H1 (cell line): Measurements from ENCODE around the gene MIDN. TPM values are rescaled to one million over a fixed set of nuclear protein-coding genes. Genes with fewer than 3 reads are reported as not detected.

Experiments
- CTCF ChIA-PET: fragments of 300-600 bp; sonication (Branson Sonifier 250); formaldehyde crosslinking; loops from one replicate; lab custom pipeline; 2021; ENCODE audit not compliant: partially characterized antibody; lab: Charles Lee
- POLR2A ChIA-PET: fragments of 300-600 bp; sonication (Branson Sonifier 250); formaldehyde crosslinking; loops from one replicate; lab custom pipeline; 2021; ENCODE audit warnings: inconsistent platforms; ENCODE audit not compliant: partially characterized antibody; lab: Charles Lee
- DNase-seq, 2 experiments: peaks; one replicate each; pipeline versions ENCODE4 v3.0.0 to v3.0.0-alpha.2; 2010 to 2022; ENCODE audit warnings: low spot score in 2 of 2, low read depth in 1 of 2, mixed read lengths in 1 of 2
- FAIRE-seq: peaks from 2 replicates; lab custom pipeline; 2011; peaks lifted over from hg19 to GRCh38; lab: Jason Lieb, UNC
- H2AFZ ChIP-seq: 2 replicates; pipeline ENCODE4 v1.8.1; 2012; ENCODE audit warnings: low read length, inconsistent platforms
- H2AK5ac ChIP-seq: 2 replicates; pipeline ENCODE4 v1.6.1; 2013; ENCODE audit warnings: low read depth, low read length
- H2BK120ac ChIP-seq: replicated peaks from 2 replicates; pipeline ENCODE3; 2013; ENCODE audit warnings: low read depth, low read length, inconsistent platforms
- H2BK12ac ChIP-seq: 2 replicates; pipeline ENCODE4 v1.6.1; 2013; ENCODE audit warnings: low read depth, low read length
- H2BK15ac ChIP-seq: 2 replicates; pipeline ENCODE4 v1.6.1; 2013; ENCODE audit warnings: low read length
- H2BK20ac ChIP-seq: 2 replicates; pipeline ENCODE4 v1.6.1; 2013; ENCODE audit warnings: low read length
- H2BK5ac ChIP-seq: 2 replicates; pipeline ENCODE4 v1.6.1; 2013; ENCODE audit warnings: low read depth, low read length
- H3K14ac ChIP-seq: 2 replicates; pipeline ENCODE4 v1.6.1; 2013; ENCODE audit warnings: inconsistent platforms; ENCODE audit not compliant: insufficient read length
- H3K18ac ChIP-seq: 2 replicates; pipeline ENCODE4 v1.6.1; 2013; ENCODE audit warnings: low read length; ENCODE audit errors: extremely low read depth
- H3K23ac ChIP-seq: 2 replicates; pipeline ENCODE4 v1.6.1; 2013; ENCODE audit warnings: inconsistent platforms; ENCODE audit not compliant: insufficient read length
- H3K23me2 ChIP-seq: 2 replicates; pipeline ENCODE4 v1.6.1; 2013; ENCODE audit warnings: low read depth, low read length
- H3K27ac ChIP-seq: 2 replicates; pipeline ENCODE4 v1.6.1; 2011; ENCODE audit warnings: low read depth, low read length, inconsistent platforms
- H3K27me3 ChIP-seq, 4 experiments: replicated peaks in 1 of 4; 1 replicate in 1 of 4; 2 replicates in 3 of 4; pipeline versions ENCODE4 v1.6.1 to v1.8.1; 2011 to 2013; ENCODE audit warnings: low read length in 3 of 4, mild to moderate bottlenecking in 3 of 4, inconsistent platforms in 2 of 4, mixed read lengths in 2 of 4, moderate library complexity in 1 of 4; ENCODE audit not compliant: control insufficient read depth in 3 of 4, insufficient read depth in 3 of 4; ENCODE audit errors: extremely low read depth in 1 of 4
- H3K36me3 ChIP-seq, 4 experiments: 2 replicates each; pipeline versions ENCODE4 v1.6.1 to v1.8.1; 2011 to 2013; ENCODE audit warnings: mild to moderate bottlenecking in 4 of 4, low read length in 3 of 4, moderate library complexity in 2 of 4, control low read depth in 1 of 4, inconsistent platforms in 1 of 4; ENCODE audit not compliant: insufficient read depth in 4 of 4, control insufficient read depth in 2 of 4
- H3K4ac ChIP-seq: replicated peaks from 2 replicates; pipeline ENCODE3; 2013; ENCODE audit warnings: low read length, low read depth, mixed read lengths, inconsistent platforms; ENCODE audit not compliant: insufficient read length
- H3K4me1 ChIP-seq, 4 experiments: replicated peaks in 1 of 4; 1 replicate in 1 of 4; 2 replicates in 3 of 4; pipeline versions ENCODE4 v1.6.1 to v1.8.1; 2011 to 2013; ENCODE audit warnings: low read length in 3 of 4, inconsistent platforms in 2 of 4, mixed read lengths in 1 of 4; ENCODE audit not compliant: insufficient read depth in 4 of 4, control insufficient read depth in 3 of 4
- H3K4me2 ChIP-seq, 2 experiments: 2 replicates each; pipeline versions ENCODE4 v1.6.1 to v1.8.1; 2011 to 2013; ENCODE audit warnings: low read depth in 2 of 2, low read length in 2 of 2, control low read depth in 1 of 2, inconsistent platforms in 1 of 2, mild to moderate bottlenecking in 1 of 2; ENCODE audit not compliant: insufficient read depth in 1 of 2
- H3K4me3 ChIP-seq, 4 experiments: fragments of 200-600, 300-600 bp in 1 of 4; sonication (generic), shearing (Covaris generic), sonication (Bioruptor Twin) in 1 of 4; 2 replicates each; pipeline versions ENCODE4 v1.5.1 to v1.8.1; 2011 to 2016; ENCODE audit warnings: low read length in 4 of 4, low read depth in 3 of 4, control low read depth in 2 of 4, inconsistent platforms in 2 of 4, mild to moderate bottlenecking in 2 of 4, mixed read lengths in 1 of 4, moderate library complexity in 1 of 4; ENCODE audit not compliant: insufficient read depth in 2 of 4; ENCODE audit errors: extremely low read depth in 1 of 4
- H3K56ac ChIP-seq: replicated peaks from 2 replicates; pipeline ENCODE3; 2013; ENCODE audit warnings: low read depth, mild to moderate bottlenecking, mixed read lengths, low read length, inconsistent platforms; ENCODE audit not compliant: insufficient read length
- H3K79me1 ChIP-seq: 2 replicates; pipeline ENCODE4 v1.6.1; 2013; ENCODE audit warnings: low read depth, low read length, control low read depth
- H3K79me2 ChIP-seq, 2 experiments: 2 replicates each; pipeline versions ENCODE4 v1.6.1 to v1.8.1; 2012 to 2013; ENCODE audit warnings: low read length in 2 of 2, mild to moderate bottlenecking in 2 of 2, inconsistent platforms in 1 of 2; ENCODE audit not compliant: insufficient read depth in 2 of 2, control insufficient read depth in 1 of 2
- H3K9ac ChIP-seq, 4 experiments: replicated peaks in 1 of 4; 1 replicate in 1 of 4; 2 replicates in 3 of 4; pipeline versions ENCODE4 v1.6.1 to v1.8.1; 2011 to 2013; ENCODE audit warnings: low read depth in 3 of 4, low read length in 3 of 4, control low read depth in 2 of 4, mild to moderate bottlenecking in 2 of 4, moderate library complexity in 2 of 4, inconsistent platforms in 1 of 4; ENCODE audit errors: extremely low read depth in 1 of 4
- H3K9me3 ChIP-seq, 2 experiments: 2 replicates each; pipeline versions ENCODE4 v1.6.1 to v1.8.1; 2012 to 2013; ENCODE audit warnings: mild to moderate bottlenecking in 2 of 2, moderate library complexity in 2 of 2, control low read depth in 1 of 2, inconsistent platforms in 1 of 2, low read depth in 1 of 2, low read length in 1 of 2, mixed read lengths in 1 of 2; ENCODE audit not compliant: insufficient read depth in 2 of 2
- H4K20me1 ChIP-seq, 2 experiments: replicated peaks in 1 of 2; 2 replicates each; pipeline versions ENCODE3 to v1.8.1; 2011 to 2013; ENCODE audit warnings: inconsistent platforms in 2 of 2, low read length in 2 of 2, mild to moderate bottlenecking in 1 of 2; ENCODE audit not compliant: insufficient read depth in 2 of 2, control insufficient read depth in 1 of 2
- H4K5ac ChIP-seq: 2 replicates; pipeline ENCODE4 v1.6.1; 2013; ENCODE audit warnings: low read length, low read depth, mixed read lengths, inconsistent platforms; ENCODE audit not compliant: insufficient read length
- H4K8ac ChIP-seq: 2 replicates; pipeline ENCODE4 v1.8.0; 2013; ENCODE audit warnings: mild to moderate bottlenecking, moderate library complexity, low read length, inconsistent platforms; ENCODE audit not compliant: insufficient read depth; ENCODE audit errors: extremely low read depth
- H4K91ac ChIP-seq: replicated peaks from 2 replicates; pipeline ENCODE3; 2013; ENCODE audit warnings: low read length, mixed read lengths, inconsistent platforms; ENCODE audit not compliant: insufficient read length
- WGBS, 2 experiments: shearing (Covaris generic) in 1 of 2; methylation state at CpG; one replicate each; pipeline versions ENCODE4 v1.1.6 to v1.1.7; 2013 to 2015; ENCODE audit warnings: low lambda C conversion rate in 2 of 2, mixed read lengths in 2 of 2, inconsistent platforms in 1 of 2, low coverage in 1 of 2, missing lambda C conversion rate in 1 of 2; ENCODE audit not compliant: insufficient replicate concordance in 2 of 2, insufficient coverage in 1 of 2, insufficient read length in 1 of 2; ENCODE audit errors: extremely low coverage in 1 of 2, missing lambda C conversion rate in 1 of 2; 5-methylcytosine and 5-hydroxymethylcytosine counted together
- polyA plus RNA-seq, 7 experiments: library from polyadenylated mRNA; depleted of rRNA in 3 of 7; stranded (reverse) in 5 of 7; unstranded in 2 of 7; fragments of >200 nt in 5 of 7; fragments of 200-250 nt in 2 of 7; gene quantifications; 1 replicate in 5 of 7; 2 replicates in 1 of 7; 4 replicates in 1 of 7; pipeline versions ENCODE4 v1.2.1 to v1.2.3, GENCODE V29; 2011 to 2013; ENCODE audit warnings: missing spikeins in 2 of 7, mixed read lengths in 2 of 7
- total RNA-seq: library from RNA; stranded (reverse); fragmentation: NEBNext Ultra II Directional; extraction: Animal tissue kit (Norgen Biotek cat#: 25700); gene quantifications from 2 replicates; pipeline ENCODE4 v1.2.1, GENCODE V29; 2021

The MIDN gene
- total and polyA plus RNA-seq, 2 of the 8 experiments (the other 6 are each of a cell fraction or from before 2014, with no cell fraction given): 39.8 to 159 TPM

DNA sequence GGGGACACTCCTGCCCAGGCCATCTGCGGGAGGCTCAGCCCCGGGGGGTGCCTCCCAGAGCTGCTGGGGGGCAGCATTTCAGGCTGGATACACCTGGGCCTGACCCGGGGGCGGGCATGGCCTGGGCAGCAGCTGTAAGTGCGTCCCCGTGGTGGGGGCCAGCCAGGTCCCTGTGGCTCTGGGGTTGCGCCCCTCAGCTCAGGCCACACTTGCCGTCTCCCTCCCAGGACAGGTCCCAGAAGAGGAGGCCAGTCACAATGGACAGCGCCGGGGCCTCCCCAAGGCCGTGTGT lies 22.2 kb upstream of the MIDN start:
- 99% methylated on average over 10 of the region's 11 CpGs; no CpG with 5 or more reads in 1 of the 2 experiments for WGBS, 2 experiments

More for the DNA sequence above, 22.2 kb upstream of the MIDN start:
- Histone ChIP-seq H3K79me2 (no peaks in the 10 kb centered on the region), H3K18ac (no peak overlapping the region), H3K4me3 (no peak overlapping the region), H3K4me1 (peaks cover 0 to 2% (median 0%) of the 10 kb centered on the region in 4 experiments; a peak in 3 of 7 replicates), H3K36me3 (peaks cover 0 to 73% (median 2%) of the 10 kb centered on the region in 4 experiments; a peak in 4 of 8 replicates), H3K9ac (no peak overlapping the region), H2BK120ac (no peak overlapping the region), H3K14ac (no peak overlapping the region), H3K9me3 (no peaks in the 10 kb centered on the region), H3K4me2 (no peak overlapping the region), H3K23me2 (no peaks in the 10 kb centered on the region), H3K27ac (no peak overlapping the region), H4K5ac (no peak overlapping the region), H2AK5ac (no peak overlapping the region), H3K56ac (no peak overlapping the region), H2AFZ (no peak overlapping the region), H4K8ac (no peak overlapping the region), H2BK20ac (no peak overlapping the region), H4K20me1 (peaks cover 8 to 14% of the 10 kb centered on the region in 2 experiments), H3K4ac (no peak overlapping the region), H2BK5ac (no peak overlapping the region), H3K27me3 (no peaks in the 10 kb centered on the region), H2BK15ac (no peak overlapping the region), H4K91ac (no peak overlapping the region), H3K79me1 (no peaks in the 10 kb centered on the region; the same call in 1 of the 2 replicates), H3K23ac (no peak overlapping the region), H2BK12ac (no peak overlapping the region)
- ChIA-PET CTCF (interaction anchor here (0.6 to 2.0 kb wide), 10 partner anchors 9 to 246 kb away, joined by 3 to 14 read pairs (median 4); partner anchors contain the start of gene CBARP), POLR2A (interaction anchor here (1.1 to 1.7 kb wide), 9 partner anchors 9 to 229 kb away, joined by 3 to 6 read pairs (median 4); partner anchors contain the start of genes ATP5F1D, CBARP and GPX4)
- FAIRE-seq (no peak), DNase-seq (no peak)
